ENCODE results near the gene ACAA1. TPM values are rescaled to one million over a fixed set of nuclear protein-coding genes. Genes with fewer than 3 reads are reported as not detected.
"Not testable (repeated sequence)": the region's sequence is repeated elsewhere in the genome, so short reads cannot be mapped to it uniquely, and the experiment has no call there.

The ACAA1 gene
- total RNA-seq, 1 donor from 2014 or later: 47.8 TPM

DNA sequence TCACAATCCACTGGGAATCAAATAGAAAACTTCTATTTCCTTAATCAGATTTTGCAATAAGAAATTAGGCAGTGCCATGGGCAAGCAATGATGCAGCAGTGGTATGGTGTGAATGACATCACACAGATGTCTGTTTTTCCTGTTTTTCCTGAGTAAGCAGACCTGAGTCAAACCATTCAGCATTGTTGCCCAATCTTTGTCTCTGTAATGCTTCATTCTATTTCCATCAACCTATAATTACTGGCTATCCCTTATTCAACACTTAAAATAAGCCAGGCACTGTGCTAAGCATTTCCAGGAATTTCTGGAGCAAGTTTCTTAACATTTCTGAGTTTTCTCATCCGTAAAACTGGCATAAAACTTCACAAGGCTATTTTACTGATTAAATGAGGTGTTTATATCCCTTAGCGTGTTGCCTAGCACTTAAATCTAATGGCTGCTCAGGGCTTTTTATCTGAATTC is 17.1 kb upstream of the ACAA1 start:
- peak; percentile 5 for DNase-seq

DNA sequence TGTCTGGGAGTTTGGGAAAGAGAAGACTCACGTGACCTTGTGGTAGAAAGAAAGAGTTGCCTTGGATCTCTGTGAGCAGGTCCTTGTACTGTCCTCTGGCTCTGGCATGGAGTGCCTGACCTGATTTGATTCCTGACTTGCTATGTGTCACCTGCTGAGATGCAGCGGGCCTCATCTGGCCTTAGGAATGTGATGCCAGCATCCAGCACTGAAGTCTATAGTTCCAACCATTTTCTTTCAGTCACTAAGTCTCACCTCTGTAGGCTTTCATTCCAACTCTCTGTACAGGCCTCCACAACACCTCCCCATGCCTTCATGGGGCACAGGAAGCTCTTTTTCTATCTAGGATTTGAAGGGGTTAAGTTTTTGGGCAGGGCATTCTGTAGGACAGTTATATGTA is 16.3 kb upstream of the ACAA1 start:
- no peak for DNase-seq

DNA sequence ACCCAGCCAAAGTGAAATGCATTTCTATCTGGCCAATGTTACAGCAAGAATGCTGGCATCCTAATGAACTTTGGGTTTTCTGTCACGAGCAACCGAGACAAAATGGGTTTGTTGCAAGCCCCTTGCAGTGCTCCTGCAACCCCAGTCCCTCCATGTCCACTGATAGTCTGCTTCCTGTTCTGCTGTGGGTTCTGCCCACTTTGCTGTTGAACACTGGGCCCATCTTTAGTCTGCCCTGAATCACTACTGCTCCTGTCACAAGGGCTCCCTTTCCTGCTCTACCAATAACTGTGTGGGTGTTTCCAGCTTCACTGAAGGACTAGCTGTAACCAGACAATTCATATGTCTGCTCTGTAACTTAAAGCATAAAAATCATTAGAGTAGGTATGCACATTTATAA is 15.7 kb upstream of the ACAA1 start:
- DNase-seq: no peak

DNA sequence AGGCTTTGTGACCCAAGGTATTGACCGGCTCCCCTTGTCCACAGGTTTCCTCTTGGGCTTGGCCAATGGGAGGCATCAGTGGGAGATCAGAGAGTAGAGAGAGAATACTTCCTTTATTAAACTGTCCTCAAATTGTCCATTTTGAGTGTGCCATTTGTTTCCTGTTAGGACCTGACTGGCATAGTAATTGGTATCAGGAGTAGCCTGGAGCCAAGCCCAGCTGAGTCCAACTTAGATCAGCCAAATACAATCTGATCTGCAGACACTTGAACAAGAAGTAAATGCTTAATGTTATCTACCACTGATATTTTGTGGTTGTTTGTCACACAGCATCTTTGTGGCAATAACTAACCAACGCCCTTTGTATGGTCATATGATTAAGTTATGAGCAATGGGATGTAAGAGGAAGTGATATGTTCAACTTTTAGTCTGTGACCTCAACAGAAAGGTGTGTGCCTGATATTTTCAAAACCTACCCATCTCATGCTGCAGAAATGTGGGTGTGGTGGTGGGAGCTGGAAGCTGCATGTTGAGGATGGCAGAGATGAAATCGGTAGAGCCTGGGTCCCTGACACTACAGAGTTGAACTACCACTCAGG is 14.8 kb upstream of the ACAA1 start:
- DNase-seq: no peak

DNA sequence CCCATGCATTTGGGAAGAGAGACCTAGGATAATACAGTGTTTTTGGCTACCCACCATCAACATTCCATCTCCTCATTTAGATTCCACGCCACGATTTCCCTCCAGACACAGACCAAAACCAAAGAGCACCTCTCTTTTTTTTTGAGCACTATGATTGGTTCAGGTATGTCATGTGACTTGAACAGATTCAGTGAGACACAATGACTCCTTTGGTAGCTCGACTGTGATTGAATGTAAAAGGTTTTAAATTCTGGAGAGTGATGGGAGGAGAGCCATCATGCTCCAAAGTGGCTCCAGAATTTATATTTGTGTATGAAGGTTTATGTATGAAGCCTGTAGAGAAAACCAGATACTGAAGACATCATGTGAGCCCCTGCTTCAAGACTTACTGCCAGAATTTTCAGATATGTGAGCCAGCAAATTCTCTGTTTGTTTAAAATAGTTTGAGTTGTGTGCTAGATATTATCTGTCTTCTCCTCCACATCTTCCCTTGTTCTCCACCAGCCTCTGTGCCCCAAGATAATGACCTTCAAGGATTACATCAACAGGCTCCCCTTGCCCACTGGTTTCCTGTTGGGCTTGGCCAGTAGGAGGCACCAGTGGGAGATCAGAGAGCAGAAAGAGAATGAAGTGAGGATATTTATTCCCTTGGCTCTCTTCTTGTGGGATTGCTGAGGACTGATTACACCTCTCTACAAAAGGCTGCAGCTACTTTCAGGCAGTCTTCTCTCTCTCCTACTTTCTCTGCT is 14.0 kb upstream of the ACAA1 start:
- no peak for DNase-seq

DNA sequence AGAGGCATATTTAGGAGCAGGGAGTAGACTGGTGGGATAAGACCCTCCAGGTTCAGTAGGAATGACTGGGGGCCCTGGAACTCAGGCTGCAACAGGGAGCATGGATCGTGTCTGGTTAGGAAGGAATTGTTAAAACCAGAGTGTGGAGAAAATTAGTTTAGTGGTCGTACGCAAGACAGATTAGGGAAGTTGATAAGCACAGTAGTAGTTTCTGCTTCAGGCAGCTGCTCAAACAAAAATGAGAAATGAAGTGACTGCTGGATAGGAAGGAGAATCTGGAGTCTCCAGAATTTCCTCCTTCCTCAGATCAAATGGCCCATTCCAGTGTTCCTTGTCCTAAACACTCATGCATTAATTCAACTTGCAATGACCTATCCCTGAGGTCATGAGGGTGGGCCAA is 12.8 kb upstream of the ACAA1 start:
- no peak for DNase-seq

DNA sequence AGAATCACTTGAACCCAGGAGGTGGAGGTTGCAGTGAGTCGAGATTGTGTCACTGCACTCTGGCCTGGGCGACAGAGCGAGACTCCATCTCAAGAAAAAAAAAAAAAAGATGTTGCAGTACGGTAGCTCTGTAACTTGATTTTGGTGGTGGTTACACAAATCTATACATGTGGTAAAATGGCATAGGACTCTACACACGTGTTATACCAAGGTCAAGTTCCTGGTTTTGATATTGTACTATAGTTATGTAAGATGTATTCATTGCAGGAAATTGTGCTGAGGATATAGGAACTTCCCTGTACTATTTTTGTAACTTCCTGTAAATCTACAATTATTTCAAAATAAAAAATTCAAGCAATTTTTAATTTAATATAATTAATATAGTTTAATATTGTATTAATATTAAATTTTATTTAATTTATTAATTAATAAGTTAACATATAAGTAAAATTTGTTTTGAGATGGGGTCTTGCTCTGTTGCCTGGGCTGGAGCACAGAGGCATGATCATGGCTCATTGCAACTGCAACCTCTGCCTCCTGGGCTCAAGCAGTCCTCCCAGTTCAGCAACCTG is 11.5 kb upstream of the ACAA1 start:
- no peak for DNase-seq

DNA sequence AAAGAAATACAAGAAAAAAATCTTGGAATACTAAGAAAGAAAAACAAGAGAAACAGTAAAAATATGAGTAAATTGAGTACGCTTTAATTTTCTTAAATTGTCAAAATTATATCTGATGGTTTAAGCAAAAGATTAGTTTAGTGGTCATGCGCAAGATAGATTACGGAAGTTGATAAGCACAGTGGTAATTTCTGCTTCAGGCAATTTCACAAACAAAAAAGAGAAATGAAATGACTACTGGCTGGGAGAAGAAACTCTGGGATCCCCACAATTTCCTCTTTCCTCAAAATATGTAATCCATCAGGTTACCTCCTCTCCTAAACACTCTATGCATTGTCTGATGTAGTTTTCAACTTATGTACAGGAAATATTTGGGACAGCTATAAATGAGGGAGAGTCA is 10.5 kb upstream of the ACAA1 start:
- DNase-seq: no peak

DNA sequence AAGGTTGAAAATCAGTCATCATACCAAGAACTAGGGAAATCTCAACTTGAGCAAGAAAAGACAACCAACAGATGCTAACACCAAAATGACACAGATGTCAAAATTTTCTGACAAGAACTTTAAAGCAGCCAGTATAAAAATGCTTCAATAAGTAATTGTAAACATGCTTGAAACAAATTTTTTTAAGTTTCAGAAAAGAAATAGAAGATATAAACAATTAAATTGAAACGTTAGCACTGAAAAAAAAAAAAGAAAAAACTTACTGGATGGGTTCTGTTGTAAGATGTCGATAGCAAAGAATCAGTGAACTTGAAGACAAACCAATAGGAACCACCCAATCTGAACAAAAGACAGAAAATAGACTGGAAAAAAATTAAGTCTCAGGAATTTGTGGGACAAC is 9.6 kb upstream of the ACAA1 start:
- DNase-seq: no peak

DNA sequence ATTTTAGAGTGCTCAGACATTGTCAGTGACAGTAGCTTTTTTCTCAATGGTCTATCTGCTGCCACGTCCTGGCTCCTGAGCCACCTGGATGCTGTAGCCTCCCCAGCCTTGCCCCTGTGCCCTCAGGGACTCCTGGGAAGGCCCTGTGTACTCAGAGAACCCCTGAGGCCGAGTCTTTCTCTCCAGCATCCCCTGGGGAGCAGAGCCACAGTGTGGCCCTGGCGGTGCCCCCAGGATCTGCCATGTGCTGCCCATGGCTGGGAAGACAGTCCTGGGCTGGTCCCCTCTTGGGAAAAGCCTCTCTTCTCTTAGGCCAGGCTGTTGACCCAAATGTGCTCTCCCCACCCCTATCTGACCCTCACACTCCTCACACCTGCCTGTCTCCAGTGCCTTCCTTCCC is 6.6 kb upstream of the ACAA1 start:
- DNase-seq: no peak

DNA sequence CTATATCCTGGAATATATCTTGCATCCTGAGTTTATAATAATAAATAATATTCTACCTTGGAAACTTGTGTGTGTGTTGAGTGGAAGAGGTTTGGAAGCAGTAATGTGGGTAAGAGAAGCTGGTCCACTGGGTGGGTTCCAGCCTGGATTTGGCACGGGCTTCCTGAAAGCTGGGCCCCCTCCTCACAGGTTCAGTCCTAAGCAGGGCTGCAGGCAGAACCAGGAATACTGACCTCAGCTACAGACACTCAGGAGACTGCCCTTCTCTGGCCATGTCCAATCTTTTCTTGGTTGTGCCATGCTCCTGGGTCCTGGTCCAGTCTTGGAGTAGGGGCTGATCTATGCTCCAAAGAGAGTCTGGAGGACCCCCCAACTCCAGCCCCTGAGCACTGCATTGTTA is 6.0 kb upstream of the ACAA1 start:
- no peak for DNase-seq

DNA sequence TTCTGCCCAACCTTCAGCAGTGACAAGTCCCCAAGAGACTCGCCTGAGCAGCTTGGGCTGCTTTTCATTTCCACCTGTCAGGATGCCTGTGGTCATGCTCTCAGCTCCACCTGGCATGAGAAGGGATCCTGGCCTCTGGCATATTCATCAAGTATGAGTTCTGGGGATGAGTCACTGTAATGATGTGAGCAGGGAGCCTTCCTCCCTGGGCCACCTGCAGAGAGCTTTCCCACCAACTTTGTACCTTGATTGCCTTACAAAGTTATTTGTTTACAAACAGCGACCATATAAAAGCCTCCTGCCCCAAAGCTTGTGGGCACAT is 5.0 kb upstream of the ACAA1 start:
- no peak for DNase-seq

DNA sequence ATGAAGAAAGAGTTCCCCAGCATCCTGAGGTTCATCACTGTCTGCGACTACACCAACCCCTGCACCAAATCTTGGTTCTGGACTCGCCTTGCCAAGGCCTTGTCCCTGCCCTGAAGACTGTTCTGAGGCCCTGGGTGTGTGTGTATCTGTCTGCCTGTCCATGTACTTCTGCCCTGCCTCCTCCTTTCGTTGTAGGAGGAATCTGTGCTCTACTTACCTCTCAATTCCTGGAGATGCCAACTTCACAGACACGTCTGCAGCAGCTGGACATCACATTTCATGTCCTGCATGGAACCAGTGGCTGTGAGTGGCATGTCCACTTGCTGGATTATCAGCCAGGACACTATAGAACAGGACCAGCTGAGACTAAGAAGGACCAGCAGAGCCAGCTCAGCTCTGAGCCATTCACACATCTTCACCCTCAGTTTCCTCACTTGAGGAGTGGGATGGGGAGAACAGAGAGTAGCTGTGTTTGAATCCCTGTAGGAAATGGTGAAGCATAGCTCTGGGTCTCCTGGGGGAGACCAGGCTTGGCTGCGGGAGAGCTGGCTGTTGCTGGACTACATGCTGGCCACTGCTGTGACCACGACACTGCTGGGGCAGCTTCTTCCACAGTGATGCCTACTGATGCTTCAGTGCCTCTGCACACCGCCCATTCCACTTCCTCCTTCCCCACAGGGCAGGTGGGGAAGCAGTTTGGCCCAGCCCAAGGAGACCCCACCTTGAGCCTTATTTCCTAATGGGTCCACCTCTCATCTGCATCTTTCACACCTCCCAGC is 4.4 kb upstream of the ACAA1 start:
- DNase-seq: no peak

DNA sequence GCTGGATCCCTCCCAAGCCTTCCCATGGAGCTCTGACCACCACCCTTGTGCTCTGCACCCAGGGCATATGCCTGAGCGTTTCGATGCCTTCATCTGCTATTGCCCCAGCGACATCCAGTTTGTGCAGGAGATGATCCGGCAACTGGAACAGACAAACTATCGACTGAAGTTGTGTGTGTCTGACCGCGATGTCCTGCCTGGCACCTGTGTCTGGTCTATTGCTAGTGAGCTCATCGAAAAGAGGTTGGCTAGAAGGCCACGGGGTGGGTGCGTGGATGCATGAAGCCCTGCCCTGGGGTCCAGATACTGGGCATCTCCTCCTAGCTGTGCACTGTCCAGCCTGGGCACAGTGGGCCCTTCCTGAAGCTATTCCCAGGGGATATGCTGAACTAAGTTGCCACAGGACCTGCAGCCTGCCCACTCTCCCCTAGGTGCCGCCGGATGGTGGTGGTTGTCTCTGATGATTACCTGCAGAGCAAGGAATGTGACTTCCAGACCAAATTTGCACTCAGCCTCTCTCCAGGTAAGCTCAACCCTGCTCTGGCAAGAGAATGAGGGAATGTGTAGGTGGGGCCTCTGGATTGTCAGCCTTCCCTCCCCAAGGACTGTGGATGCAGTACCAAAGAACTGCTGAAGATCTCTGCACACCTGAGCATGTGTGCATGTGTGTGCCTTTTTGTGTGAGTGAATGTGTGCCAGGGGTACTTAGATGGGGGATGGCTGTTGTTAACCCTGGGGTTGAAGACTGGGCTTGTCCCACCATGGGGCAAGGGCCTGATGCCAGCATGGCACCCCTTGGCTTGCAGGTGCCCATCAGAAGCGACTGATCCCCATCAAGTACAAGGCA is 3.6 kb upstream of the ACAA1 start:
- DNase-seq: no peak

DNA sequence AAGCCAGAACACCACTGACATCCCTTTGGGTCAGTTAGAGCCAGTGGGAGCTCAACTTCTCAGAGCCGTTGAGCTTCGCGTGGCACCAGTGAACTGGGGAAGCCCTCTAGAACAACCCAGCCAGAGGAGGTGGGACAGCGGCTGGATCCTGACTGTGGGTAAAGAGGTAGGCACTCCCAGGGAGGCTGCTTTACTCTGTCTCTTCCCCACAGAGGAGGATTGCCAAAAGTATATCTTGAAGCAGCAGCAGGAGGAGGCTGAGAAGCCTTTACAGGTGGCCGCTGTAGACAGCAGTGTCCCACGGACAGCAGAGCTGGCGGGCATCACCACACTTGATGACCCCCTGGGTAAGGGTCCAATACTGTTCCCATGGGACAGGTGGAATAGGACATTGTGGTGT is 2.7 kb upstream of the ACAA1 start:
- no peak for DNase-seq

DNA sequence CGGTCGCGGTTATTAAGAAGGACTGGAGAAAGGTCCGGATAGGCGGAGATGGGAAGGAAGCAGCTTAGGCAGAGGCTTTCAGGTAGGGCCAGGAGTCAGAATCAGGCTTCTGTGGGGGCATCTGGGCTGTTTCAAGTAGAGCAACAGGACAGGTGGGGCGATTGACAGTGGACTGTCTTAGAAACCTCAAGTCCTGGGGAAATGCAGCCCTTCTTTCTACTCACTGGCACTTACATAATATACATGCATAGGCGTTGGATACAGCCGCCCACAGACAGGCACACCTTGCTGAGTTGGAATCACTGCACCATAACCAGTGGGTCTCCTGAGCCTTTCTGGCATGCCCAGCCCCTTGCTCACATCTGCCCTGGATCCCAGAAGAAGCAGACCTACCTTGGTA is 2.3 kb upstream of the ACAA1 start:
- DNase-seq: no peak

DNA sequence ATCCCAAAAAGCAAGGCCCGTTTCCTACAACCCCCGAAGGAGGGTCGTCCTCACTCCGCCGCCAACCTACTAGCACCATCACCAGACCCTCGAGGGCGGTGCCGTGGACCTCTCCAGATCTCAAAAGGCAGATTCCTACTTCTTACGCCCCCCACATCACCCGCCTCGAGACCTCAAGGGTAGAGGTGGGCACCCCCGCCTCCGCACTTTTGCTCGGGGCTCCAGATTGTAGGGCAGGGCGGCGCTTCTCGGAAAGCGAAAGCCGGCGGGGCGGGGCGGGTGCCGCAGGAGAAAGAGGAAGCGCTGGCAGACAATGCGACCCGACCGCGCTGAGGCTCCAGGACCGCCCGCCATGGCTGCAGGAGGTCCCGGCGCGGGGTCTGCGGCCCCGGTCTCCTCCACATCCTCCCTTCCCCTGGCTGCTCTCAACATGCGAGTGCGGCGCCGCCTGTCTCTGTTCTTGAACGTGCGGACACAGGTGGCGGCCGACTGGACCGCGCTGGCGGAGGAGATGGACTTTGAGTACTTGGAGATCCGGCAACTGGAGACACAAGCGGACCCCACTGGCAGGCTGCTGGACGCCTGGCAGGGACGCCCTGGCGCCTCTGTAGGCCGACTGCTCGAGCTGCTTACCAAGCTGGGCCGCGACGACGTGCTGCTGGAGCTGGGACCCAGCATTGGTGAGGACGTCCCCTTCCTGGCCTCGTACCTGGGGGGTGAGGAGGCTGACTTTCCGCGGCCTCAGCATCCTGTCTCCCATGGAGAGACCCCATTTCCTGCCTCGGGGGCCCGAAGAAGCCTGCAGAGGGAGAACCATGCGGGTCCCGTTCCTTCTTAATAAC is 1.6 kb upstream of the ACAA1 start, which contains the start of gene MYD88:
Gene MYD88, plus strand, starts transcription at position 313 of the 842 bp plus-strand sequence. Its CDS starts 40 bp downstream, at position 353.
- DNase-seq: peak; percentile 57

DNA sequence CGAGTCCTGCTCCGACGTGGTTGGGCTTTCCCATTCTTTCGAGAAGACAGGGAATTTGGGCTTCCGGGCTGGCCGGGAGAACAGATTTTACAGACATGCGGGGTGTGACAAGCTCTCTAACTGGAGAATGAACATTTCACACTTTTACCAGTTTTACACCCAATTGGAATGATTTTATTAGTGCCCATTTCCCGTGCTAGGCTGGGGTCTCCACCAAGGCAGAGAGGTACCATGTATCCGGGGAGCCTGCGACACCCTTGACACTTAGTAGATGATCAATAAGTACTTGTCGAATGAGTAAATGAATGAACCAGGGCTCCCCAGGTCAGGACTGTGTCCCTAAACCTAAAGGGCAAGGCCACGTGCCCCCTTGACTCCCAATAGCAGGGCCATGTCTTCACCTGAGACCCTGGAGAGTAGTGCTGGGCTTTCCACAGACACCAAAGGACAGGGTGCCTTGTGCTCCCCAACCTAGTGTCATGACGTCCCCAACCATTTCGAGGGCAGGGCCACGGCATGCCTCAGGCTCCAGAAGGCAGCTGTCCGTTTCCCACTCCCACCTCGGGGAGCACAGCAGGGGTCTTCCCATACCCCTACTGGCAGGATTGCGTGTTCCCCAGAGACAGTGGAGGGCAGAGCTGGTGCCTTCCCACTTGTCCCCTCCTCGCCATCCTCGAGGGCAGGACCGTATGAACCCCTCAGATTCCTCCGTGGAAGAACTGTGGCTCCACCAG is 855 bp upstream of the ACAA1 start:
- peak; percentile 92 for DNase-seq

DNA sequence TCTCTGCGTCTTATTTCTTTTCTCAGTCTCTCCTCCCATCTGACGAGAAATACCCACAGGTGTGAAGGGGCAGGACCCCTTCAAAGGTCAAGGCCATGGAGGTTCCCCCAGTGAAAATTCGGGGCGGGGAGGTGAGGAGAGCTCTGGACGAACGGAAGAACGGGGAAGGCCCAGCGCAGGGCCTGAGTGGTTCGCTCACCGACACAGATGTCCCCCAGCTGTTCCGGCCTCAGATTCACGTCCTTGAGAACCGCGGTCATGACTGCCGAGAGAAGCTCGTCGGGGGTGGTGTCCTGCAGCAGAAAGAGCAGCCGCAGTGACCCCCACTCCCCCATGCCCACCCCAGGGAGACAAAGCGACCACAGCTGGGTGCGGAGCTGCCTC is 542 bp downstream of the ACAA1 start:
- DNase-seq: no peak

DNA sequence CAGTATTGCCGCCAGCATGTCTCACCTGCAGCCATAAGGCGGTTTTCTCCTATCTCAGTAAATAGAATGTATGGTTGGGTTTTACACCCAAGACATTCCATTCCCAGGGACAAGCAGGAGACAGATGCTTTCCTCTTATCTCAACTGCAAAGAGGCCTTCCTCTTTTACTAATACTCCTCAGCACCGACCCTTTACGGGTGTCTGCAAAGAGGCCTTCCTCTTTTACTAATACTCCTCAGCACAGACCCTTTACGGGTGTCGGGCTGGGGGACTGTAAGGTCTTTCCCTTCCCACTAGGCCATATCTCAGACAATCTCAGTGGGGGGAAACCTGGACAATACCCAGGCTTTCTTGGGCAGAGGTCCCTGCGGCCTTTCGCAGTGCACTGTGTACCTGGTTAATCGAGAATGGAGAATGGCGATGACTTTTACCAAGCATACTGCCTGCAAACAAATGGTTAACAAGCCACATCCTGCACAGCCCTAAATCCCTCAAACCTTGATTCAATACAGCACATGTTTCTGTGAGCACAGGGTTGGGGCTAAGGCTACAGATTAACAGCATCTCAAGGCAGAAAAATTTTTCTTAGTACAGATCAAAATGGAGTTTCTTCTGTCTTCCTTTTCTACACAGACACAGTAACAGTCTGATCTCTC is 1.2 kb downstream of the ACAA1 start:
- not testable (repeated sequence) for DNase-seq
